Measurements from ENCODE around the gene PAM16. TPM values are rescaled to one million over a fixed set of nuclear protein-coding genes. Genes with fewer than 3 reads are reported as not detected.

PAM16 gene
- total and polyA plus RNA-seq, 4 donors: 14.0 to 70.5 (median 29.6) TPM

DNA sequence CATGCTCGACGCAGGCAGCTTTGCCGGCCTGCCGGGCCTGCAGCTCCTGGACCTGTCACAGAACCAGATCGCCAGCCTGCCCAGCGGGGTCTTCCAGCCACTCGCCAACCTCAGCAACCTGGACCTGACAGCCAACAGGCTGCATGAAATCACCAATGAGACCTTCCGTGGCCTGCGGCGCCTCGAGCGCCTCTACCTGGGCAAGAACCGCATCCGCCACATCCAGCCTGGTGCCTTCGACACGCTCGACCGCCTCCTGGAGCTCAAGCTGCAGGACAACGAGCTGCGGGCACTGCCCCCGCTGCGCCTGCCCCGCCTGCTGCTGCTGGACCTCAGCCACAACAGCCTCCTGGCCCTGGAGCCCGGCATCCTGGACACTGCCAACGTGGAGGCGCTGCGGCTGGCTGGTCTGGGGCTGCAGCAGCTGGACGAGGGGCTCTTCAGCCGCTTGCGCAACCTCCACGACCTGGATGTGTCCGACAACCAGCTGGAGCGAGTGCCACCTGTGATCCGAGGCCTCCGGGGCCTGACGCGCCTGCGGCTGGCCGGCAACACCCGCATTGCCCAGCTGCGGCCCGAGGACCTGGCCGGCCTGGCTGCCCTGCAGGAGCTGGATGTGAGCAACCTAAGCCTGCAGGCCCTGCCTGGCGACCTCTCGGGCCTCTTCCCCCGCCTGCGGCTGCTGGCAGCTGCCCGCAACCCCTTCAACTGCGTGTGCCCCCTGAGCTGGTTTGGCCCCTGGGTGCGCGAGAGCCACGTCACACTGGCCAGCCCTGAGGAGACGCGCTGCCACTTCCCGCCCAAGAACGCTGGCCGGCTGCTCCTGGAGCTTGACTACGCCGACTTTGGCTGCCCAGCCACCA is 30.2 kb upstream of the PAM16 start:
- no peaks in the 10 kb centered on the region for H3K9me3 ChIP-seq (ENCODE audit: control insufficient read depth in 4 of 4, low read length in 3 of 4)
- peaks cover 9 to 41% (median 30%) of the 10 kb centered on the region in 4 donors for H3K4me1 ChIP-seq (ENCODE audit: control insufficient read depth in 4 of 4, insufficient read depth in 4 of 4, low read length in 3 of 4)
- TF ChIP-seq, protein P1, sequence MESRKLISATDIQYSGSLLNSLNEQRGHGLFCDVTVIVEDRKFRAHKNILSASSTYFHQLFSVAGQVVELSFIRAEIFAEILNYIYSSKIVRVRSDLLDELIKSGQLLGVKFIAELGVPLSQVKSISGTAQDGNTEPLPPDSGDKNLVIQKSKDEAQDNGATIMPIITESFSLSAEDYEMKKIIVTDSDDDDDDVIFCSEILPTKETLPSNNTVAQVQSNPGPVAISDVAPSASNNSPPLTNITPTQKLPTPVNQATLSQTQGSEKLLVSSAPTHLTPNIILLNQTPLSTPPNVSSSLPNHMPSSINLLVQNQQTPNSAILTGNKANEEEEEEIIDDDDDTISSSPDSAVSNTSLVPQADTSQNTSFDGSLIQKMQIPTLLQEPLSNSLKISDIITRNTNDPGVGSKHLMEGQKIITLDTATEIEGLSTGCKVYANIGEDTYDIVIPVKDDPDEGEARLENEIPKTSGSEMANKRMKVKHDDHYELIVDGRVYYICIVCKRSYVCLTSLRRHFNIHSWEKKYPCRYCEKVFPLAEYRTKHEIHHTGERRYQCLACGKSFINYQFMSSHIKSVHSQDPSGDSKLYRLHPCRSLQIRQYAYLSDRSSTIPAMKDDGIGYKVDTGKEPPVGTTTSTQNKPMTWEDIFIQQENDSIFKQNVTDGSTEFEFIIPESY (IDR thresholded peaks at IDR 0.05): no peak
- TF ChIP-seq, protein P2, sequence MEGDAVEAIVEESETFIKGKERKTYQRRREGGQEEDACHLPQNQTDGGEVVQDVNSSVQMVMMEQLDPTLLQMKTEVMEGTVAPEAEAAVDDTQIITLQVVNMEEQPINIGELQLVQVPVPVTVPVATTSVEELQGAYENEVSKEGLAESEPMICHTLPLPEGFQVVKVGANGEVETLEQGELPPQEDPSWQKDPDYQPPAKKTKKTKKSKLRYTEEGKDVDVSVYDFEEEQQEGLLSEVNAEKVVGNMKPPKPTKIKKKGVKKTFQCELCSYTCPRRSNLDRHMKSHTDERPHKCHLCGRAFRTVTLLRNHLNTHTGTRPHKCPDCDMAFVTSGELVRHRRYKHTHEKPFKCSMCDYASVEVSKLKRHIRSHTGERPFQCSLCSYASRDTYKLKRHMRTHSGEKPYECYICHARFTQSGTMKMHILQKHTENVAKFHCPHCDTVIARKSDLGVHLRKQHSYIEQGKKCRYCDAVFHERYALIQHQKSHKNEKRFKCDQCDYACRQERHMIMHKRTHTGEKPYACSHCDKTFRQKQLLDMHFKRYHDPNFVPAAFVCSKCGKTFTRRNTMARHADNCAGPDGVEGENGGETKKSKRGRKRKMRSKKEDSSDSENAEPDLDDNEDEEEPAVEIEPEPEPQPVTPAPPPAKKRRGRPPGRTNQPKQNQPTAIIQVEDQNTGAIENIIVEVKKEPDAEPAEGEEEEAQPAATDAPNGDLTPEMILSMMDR (IDR thresholded peaks at IDR 0.05; ENCODE audit: low read depth, low read length, missing input control): no peak
- TF ChIP-seq HNF4A (conservative IDR thresholded peaks at IDR 0.05) (no peak), RAD21 (IDR thresholded peaks at IDR 0.05) (no peak), GABPA (IDR thresholded peaks at IDR 0.05 in 1 of 2, conservative IDR thresholded peaks at IDR 0.05 in 1 of 2) (no peak), FOXA2 (IDR thresholded peaks at IDR 0.05) (no peak), YY1 (IDR thresholded peaks at IDR 0.05) (no peak)
- no peak for DNase-seq (ENCODE audit: low spot score)
- peaks cover 0 to 17% (median 7%) of the 10 kb centered on the region in 4 donors for H3K36me3 ChIP-seq (ENCODE audit: control insufficient read depth in 4 of 4, insufficient read depth in 3 of 4, low read depth in 1 of 4, low read length in 3 of 4)
- H3K9ac ChIP-seq (ENCODE audit: low read depth in 1 of 2, low read length in 2 of 2): no peak overlapping the region
- no peak overlapping the region for H3K27ac ChIP-seq (ENCODE audit: low read depth in 1 of 2, low read length in 2 of 2)
- 80% methylated on average over 59 of the region's 59 CpGs for WGBS
- no peaks in the 10 kb centered on the region for H3K27me3 ChIP-seq (ENCODE audit: control insufficient read depth in 4 of 4, insufficient read depth in 4 of 4, low read length in 3 of 4)
- H3K4me3 ChIP-seq (ENCODE audit: low read depth in 1 of 3, low read length in 3 of 3): no peak overlapping the region

DNA sequence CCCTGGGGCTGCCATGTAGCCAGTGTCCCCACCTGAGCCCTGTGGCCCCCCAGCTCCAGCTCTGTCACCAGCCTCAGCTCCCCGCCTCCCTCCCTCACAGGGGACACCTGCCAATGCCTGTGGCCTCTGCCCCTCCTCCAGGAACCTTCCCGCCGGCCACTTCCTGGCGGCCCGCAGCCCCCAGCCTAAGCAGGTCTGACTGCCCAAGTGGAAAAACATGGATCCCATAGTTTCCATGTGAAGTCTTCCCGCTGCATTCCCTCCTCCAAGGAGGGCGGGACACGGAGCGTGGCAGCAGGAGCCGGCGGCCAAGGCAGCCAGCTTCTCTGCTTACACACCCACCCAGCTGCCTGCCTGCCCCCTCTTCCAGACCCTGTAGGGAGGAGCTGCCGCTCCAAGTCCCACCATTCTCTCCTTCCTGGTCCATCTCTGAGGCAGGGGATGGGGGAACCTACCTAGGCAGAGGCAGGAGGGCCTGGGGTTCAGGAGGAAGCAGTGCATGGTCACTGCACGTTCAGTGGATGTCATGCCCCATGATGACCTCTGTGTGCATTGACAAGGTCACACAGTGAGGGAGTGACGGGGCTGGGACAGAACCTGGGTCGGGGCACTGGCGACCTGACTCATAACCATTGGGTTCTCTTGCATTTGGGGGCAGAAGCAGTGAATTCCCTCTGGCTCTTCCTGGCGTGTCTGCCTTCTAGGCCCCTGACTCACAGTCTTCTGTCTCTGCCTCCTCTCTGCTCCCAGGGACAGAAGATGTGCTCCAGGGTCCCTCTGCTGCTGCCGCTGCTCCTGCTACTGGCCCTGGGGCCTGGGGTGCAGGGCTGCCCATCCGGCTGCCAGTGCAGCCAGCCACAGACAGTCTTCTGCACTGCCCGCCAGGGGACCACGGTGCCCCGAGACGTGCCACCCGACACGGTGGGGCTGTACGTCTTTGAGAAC is 29.3 kb upstream of the PAM16 start:
- Histone ChIP-seq H3K9me3 (ENCODE audit: control insufficient read depth in 4 of 4, low read length in 3 of 4) (no peaks in the 10 kb centered on the region), H3K27me3 (ENCODE audit: control insufficient read depth in 4 of 4, insufficient read depth in 4 of 4, low read length in 3 of 4) (no peaks in the 10 kb centered on the region), H3K27ac (ENCODE audit: low read depth in 1 of 2, low read length in 2 of 2) (peak overlapping the region in 1 of 2 donors; percentile 18), H3K9ac (ENCODE audit: low read depth in 1 of 2, low read length in 2 of 2) (no peak overlapping the region), H3K36me3 (ENCODE audit: control insufficient read depth in 4 of 4, insufficient read depth in 3 of 4, low read depth in 1 of 4, low read length in 3 of 4) (peaks cover 0 to 17% (median 7%) of the 10 kb centered on the region in 4 donors), H3K4me1 (ENCODE audit: control insufficient read depth in 4 of 4, insufficient read depth in 4 of 4, low read length in 3 of 4) (peaks cover 14 to 48% (median 35%) of the 10 kb centered on the region in 4 donors), H3K4me3 (ENCODE audit: low read depth in 1 of 3, low read length in 3 of 3) (no peak overlapping the region)
- WGBS: 83% methylated on average over 26 of the region's 26 CpGs
- no peak for DNase-seq (ENCODE audit: low spot score)
- TF ChIP-seq TAF1 (conservative IDR thresholded peaks at IDR 0.05) (no peak), RAD21 (IDR thresholded peaks at IDR 0.05) (no peak), FOXA2 (IDR thresholded peaks at IDR 0.05) (no peak), HNF4A (conservative IDR thresholded peaks at IDR 0.05) (no peak), JUND (IDR thresholded peaks at IDR 0.05) (no peak), GABPA (IDR thresholded peaks at IDR 0.05 in 1 of 2, conservative IDR thresholded peaks at IDR 0.05 in 1 of 2) (no peak), NR2F2 (IDR thresholded peaks at IDR 0.05) (no peak), EGR1 (IDR thresholded peaks at IDR 0.05; ENCODE audit: low read depth in 2 of 2) (no peak), FOXA1 (IDR thresholded peaks at IDR 0.05) (no peak), SP1 (IDR thresholded peaks at IDR 0.05) (no peak)
- TF ChIP-seq, protein P3, sequence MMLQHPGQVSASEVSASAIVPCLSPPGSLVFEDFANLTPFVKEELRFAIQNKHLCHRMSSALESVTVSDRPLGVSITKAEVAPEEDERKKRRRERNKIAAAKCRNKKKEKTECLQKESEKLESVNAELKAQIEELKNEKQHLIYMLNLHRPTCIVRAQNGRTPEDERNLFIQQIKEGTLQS (IDR thresholded peaks at IDR 0.05): no peak
- TF ChIP-seq, protein P4, sequence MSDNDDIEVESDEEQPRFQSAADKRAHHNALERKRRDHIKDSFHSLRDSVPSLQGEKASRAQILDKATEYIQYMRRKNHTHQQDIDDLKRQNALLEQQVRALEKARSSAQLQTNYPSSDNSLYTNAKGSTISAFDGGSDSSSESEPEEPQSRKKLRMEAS (IDR thresholded peaks at IDR 0.05): no peak
- TF ChIP-seq, protein P5, sequence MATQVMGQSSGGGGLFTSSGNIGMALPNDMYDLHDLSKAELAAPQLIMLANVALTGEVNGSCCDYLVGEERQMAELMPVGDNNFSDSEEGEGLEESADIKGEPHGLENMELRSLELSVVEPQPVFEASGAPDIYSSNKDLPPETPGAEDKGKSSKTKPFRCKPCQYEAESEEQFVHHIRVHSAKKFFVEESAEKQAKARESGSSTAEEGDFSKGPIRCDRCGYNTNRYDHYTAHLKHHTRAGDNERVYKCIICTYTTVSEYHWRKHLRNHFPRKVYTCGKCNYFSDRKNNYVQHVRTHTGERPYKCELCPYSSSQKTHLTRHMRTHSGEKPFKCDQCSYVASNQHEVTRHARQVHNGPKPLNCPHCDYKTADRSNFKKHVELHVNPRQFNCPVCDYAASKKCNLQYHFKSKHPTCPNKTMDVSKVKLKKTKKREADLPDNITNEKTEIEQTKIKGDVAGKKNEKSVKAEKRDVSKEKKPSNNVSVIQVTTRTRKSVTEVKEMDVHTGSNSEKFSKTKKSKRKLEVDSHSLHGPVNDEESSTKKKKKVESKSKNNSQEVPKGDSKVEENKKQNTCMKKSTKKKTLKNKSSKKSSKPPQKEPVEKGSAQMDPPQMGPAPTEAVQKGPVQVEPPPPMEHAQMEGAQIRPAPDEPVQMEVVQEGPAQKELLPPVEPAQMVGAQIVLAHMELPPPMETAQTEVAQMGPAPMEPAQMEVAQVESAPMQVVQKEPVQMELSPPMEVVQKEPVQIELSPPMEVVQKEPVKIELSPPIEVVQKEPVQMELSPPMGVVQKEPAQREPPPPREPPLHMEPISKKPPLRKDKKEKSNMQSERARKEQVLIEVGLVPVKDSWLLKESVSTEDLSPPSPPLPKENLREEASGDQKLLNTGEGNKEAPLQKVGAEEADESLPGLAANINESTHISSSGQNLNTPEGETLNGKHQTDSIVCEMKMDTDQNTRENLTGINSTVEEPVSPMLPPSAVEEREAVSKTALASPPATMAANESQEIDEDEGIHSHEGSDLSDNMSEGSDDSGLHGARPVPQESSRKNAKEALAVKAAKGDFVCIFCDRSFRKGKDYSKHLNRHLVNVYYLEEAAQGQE (IDR thresholded peaks at IDR 0.05): no peak
- TF ChIP-seq, protein P2 (IDR thresholded peaks at IDR 0.05; ENCODE audit: low read depth, low read length, missing input control): no peak
